SK-N-SH (cell line): ENCODE results near the gene SRP19. TPM values are rescaled to one million over a fixed set of nuclear protein-coding genes. Genes with fewer than 3 reads are reported as not detected.

Experiments
- CTCF ChIA-PET: fragments of 300-600, 350-600 bp; formaldehyde crosslinking; extraction: SDS; loops from one replicate; lab custom pipeline; 2021; lab: Yijun Ruan, JAX
- POLR2A ChIA-PET: fragments of 350-600 bp; sonication (Branson Sonifier 250); formaldehyde crosslinking; extraction: SDS; loops from one replicate; lab custom pipeline; 2020; ENCODE audit warnings: antibody characterized with exemption, inconsistent platforms; lab: Yijun Ruan, JAX
- DNase-seq: peaks from one replicate; pipeline ENCODE4 v3.0.0; 2012
- H2AFZ ChIP-seq: fragments of 200-600 bp; sonication (generic); 2 replicates; pipeline ENCODE4 v1.8.1; 2016; ENCODE audit warnings: antibody characterized with exemption, mild to moderate bottlenecking, low read depth
- H3F3A ChIP-seq: fragments of 200-600 bp; sonication (generic); replicated peaks from 2 replicates; pipeline ENCODE3; 2016; ENCODE audit warnings: antibody characterized with exemption, mild to moderate bottlenecking; ENCODE audit not compliant: insufficient read depth
- H3K27ac ChIP-seq, 2 experiments: fragments of 200-500 bp in 1 of 2; fragments of 200-600 bp in 1 of 2; sonication (Bioruptor generic) in 1 of 2; sonication (generic), shearing (Covaris generic) in 1 of 2; 2 replicates each; pipeline versions ENCODE4 v1.5.1 to v1.6.1; 2014 to 2016; ENCODE audit warnings: low read depth in 2 of 2, inconsistent platforms in 1 of 2, low read length in 1 of 2, mild to moderate bottlenecking in 1 of 2, mixed read lengths in 1 of 2
- H3K27me3 ChIP-seq: fragments of 200-600 bp; sonication (generic), shearing (Covaris generic); 2 replicates; pipeline ENCODE4 v1.6.1; 2016; ENCODE audit warnings: mixed run types; ENCODE audit not compliant: insufficient read depth
- H3K36me3 ChIP-seq, 2 experiments: fragments of 200-500 bp in 1 of 2; fragments of 200-600 bp in 1 of 2; sonication (Bioruptor generic) in 1 of 2; sonication (generic) in 1 of 2; replicated peaks in 1 of 2; 2 replicates each; pipeline versions ENCODE3 to v1.5.1; 2014 to 2016; ENCODE audit warnings: low read length in 1 of 2, mild to moderate bottlenecking in 1 of 2; ENCODE audit not compliant: insufficient read depth in 2 of 2, control insufficient read depth in 1 of 2
- H3K4me1 ChIP-seq, 2 experiments: fragments of 200-500 bp in 1 of 2; fragments of 200-600 bp in 1 of 2; sonication (Bioruptor generic) in 1 of 2; sonication (generic), shearing (Covaris generic) in 1 of 2; 2 replicates each; pipeline versions ENCODE4 v1.5.1 to v1.6.1; 2014 to 2016; ENCODE audit warnings: low read depth in 1 of 2, low read length in 1 of 2, mixed run types in 1 of 2; ENCODE audit not compliant: insufficient read depth in 2 of 2, control insufficient read depth in 1 of 2
- H3K4me2 ChIP-seq: fragments of 200-600 bp; sonication (generic), shearing (Covaris generic); 2 replicates; pipeline ENCODE4 v1.6.1; 2017; ENCODE audit warnings: mixed run types
- H3K4me3 ChIP-seq, 2 experiments: fragments of 200-500 bp in 1 of 2; fragments of 200-600 bp in 1 of 2; sonication (Bioruptor generic) in 1 of 2; sonication (generic), shearing (Covaris generic) in 1 of 2; 2 replicates each; pipeline versions ENCODE4 v1.5.1 to v1.8.1; 2014 to 2016; ENCODE audit warnings: low read depth in 2 of 2, inconsistent platforms in 1 of 2, low read length in 1 of 2, mild to moderate bottlenecking in 1 of 2, mixed read lengths in 1 of 2, moderate library complexity in 1 of 2
- H3K79me2 ChIP-seq: fragments of 200-600 bp; sonication (generic); 2 replicates; pipeline ENCODE4 v1.8.1; 2017; ENCODE audit warnings: mild to moderate bottlenecking; ENCODE audit not compliant: insufficient read depth
- H3K9ac ChIP-seq: fragments of 200-600 bp; sonication (generic); 2 replicates; pipeline ENCODE4 v1.6.1; 2017; ENCODE audit warnings: mixed run types
- H3K9me2 ChIP-seq: fragments of 200-600 bp; sonication (generic); 2 replicates; pipeline ENCODE4 v1.6.1; 2017; ENCODE audit warnings: mixed run types
- H3K9me3 ChIP-seq: fragments of 200-600 bp; sonication (generic); 2 replicates; pipeline ENCODE4 v1.6.1; 2017; ENCODE audit warnings: mixed run types, mild to moderate bottlenecking, moderate library complexity
- H4K20me1 ChIP-seq: fragments of 200-600 bp; sonication (generic); 2 replicates; pipeline ENCODE4 v1.6.1; 2017; ENCODE audit warnings: mild to moderate bottlenecking, mixed run types; ENCODE audit not compliant: insufficient read depth
- CTCF ChIP-seq: fragments of 200-600 bp; sonication (generic); IDR thresholded peaks from 2 replicates; pipeline ENCODE4 v1.6.1; 2017; ENCODE audit warnings: antibody characterized with exemption, mild to moderate bottlenecking, moderate library complexity
- ELF1 ChIP-seq: IDR thresholded peaks from 2 replicates; pipeline ENCODE4 v1.4.0; 2012
- EZH2phosphoT487 ChIP-seq: fragments of 200-600 bp; sonication (generic); IDR thresholded peaks from 2 replicates; pipeline ENCODE4 v1.6.1; 2017; ENCODE audit warnings: low read depth, mixed run types, mild to moderate bottlenecking, antibody characterized with exemption, moderate library complexity, borderline replicate concordance
- FOXJ3 ChIP-seq: sonication (generic); formaldehyde crosslinking; IDR thresholded peaks from 2 replicates; pipeline ENCODE4 v1.5.1; 2020; ENCODE audit warnings: mild to moderate bottlenecking, missing genetic modification reagents
- GABPA ChIP-seq: IDR thresholded peaks from 2 replicates; pipeline ENCODE4 v1.4.0; 2012; ENCODE audit warnings: low read depth, mild to moderate bottlenecking
- GATA2 ChIP-seq: sonication (generic); formaldehyde crosslinking; IDR thresholded peaks from 2 replicates; pipeline ENCODE4 v1.5.0; 2020; ENCODE audit warnings: mild to moderate bottlenecking, missing genetic modification reagents
- MAX ChIP-seq: IDR thresholded peaks from 2 replicates; pipeline ENCODE4 v1.4.0; 2012; ENCODE audit warnings: low read depth
- MXI1 ChIP-seq: IDR thresholded peaks from 2 replicates; pipeline ENCODE4 v1.6.1; 2012; ENCODE audit warnings: mild to moderate bottlenecking, low read depth, low read length, improper control_type of control experiment
- PBX3 ChIP-seq: IDR thresholded peaks from 2 replicates; pipeline ENCODE4; 2012
- REST ChIP-seq: IDR thresholded peaks from 2 replicates; pipeline ENCODE4 v1.6.1; 2012; ENCODE audit warnings: mild to moderate bottlenecking, low read depth, low read length, moderate library complexity
- RFX5 ChIP-seq: IDR thresholded peaks from 2 replicates; pipeline ENCODE4 v1.6.1; 2012; ENCODE audit warnings: mild to moderate bottlenecking, improper control_type of control experiment, low read length
- RXRA ChIP-seq: IDR thresholded peaks from 2 replicates; pipeline ENCODE4 v1.4.0; 2012; ENCODE audit warnings: low read depth, mild to moderate bottlenecking, borderline replicate concordance
- SIN3A ChIP-seq: IDR thresholded peaks from 2 replicates; pipeline ENCODE4 v1.6.1; 2012; ENCODE audit warnings: low read depth, mild to moderate bottlenecking, low read length, moderate library complexity, borderline replicate concordance
- SMC3 ChIP-seq: IDR thresholded peaks from 2 replicates; pipeline ENCODE4 v1.6.1; 2012; ENCODE audit warnings: low read depth, low read length, improper control_type of control experiment
- TCF12 ChIP-seq: IDR thresholded peaks from 2 replicates; pipeline ENCODE4 v1.4.0; 2012
- TEAD4 ChIP-seq: IDR thresholded peaks from 2 replicates; pipeline ENCODE4 v1.4.0; 2012; ENCODE audit warnings: mild to moderate bottlenecking, borderline replicate concordance; ENCODE audit not compliant: insufficient read depth
- YY1 ChIP-seq: IDR thresholded peaks from 2 replicates; pipeline ENCODE4 v1.4.0; 2012; ENCODE audit warnings: low read depth, mild to moderate bottlenecking
- ZBTB33 ChIP-seq: IDR thresholded peaks from 2 replicates; pipeline ENCODE4 v1.4.0; 2012; ENCODE audit warnings: low read depth, borderline replicate concordance
- WGBS: methylation state at CpG from one replicate; pipeline ENCODE4 v1.1.6; 2017; ENCODE audit warnings: low lambda C conversion rate; 5-methylcytosine and 5-hydroxymethylcytosine counted together
- polyA plus RNA-seq, 3 experiments: library from polyadenylated mRNA; depleted of rRNA; stranded (reverse); fragments of >200 nt; gene quantifications; 2 replicates each; pipeline ENCODE4 v1.2.3, GENCODE V29; 2012

SRP19 gene
- polyA plus RNA-seq, 1 of the 3 experiments (the other 2 are of a cell fraction) = 46.4 TPM

GRCh38 chr5:112906637-112907036 lies 45.5 kb downstream of the SRP19 start (continued):
- TF ChIP-seq REST (no peak), PBX3 (no peak), RXRA (no peak), MXI1 (no peak)

- CTCF ChIA-PET = interaction anchor here (1.0 to 1.9 kb wide), 2 partner anchors 13 to 15 kb away, joined by 3 to 4 read pairs; partner anchors contain the start of gene REEP5
- Histone ChIP-seq H3K9me2 (no peaks in the 10 kb centered on the region; the same call in 1 of the 2 replicates), H3K36me3 (peaks cover 44 to 49% of the 10 kb centered on the region in 2 experiments)
- no peak for TF ChIP-seq MAX
- TF ChIP-seq MXI1 = no peak
- TF ChIP-seq GABPA = no peak
- TF ChIP-seq GATA2 (CRISPR knock-in tag) = no peak
- TF ChIP-seq RFX5 = no peak
- no peak for TF ChIP-seq TCF12
- TF ChIP-seq YY1 = no peak
- no peak for TF ChIP-seq SMC3
- TF ChIP-seq FOXJ3 (CRISPR knock-in tag) = no peak
- no peak for TF ChIP-seq ZBTB33
- no peak for TF ChIP-seq EZH2phosphoT487
- no peak for TF ChIP-seq TEAD4
- no peak for TF ChIP-seq ELF1
- no peak for TF ChIP-seq SIN3A
- TF ChIP-seq CTCF = no peak
- TF ChIP-seq, all 33 proteins: peak for 0
- POLR2A ChIA-PET = no interaction called here
- no peaks in the 10 kb centered on the region; a peak in 2 of 4 replicates for H3K4me1 ChIP-seq
- no peaks in the 10 kb centered on the region for H3K9me3 ChIP-seq
- H3K79me2 ChIP-seq = peaks cover 68% of the 10 kb centered on the region
- no peak overlapping the region for H3K4me2 ChIP-seq
- H4K20me1 ChIP-seq = peaks cover 20% of the 10 kb centered on the region; the same call in 1 of the 2 replicates
- no peak overlapping the region for H3K9ac ChIP-seq
- H3K4me3 ChIP-seq = no peak overlapping the region
- no peak overlapping the region for H2AFZ ChIP-seq
- DNase-seq = no peak
- H3K27me3 ChIP-seq = no peaks in the 10 kb centered on the region
- WGBS = 80% methylated on average over 4 of the region's 4 CpGs
- no peak overlapping the region for H3K27ac ChIP-seq
- H3F3A ChIP-seq = no peaks in the 10 kb centered on the region
Measured at GRCh38 chr5:112907166-112907631, 46.1 kb downstream of the SRP19 start.
